MM.1S (cell line): ENCODE results near the gene CD4.

Experiments used
- DNase-seq: peaks from one replicate; pipeline ENCODE4 v3.0.0-alpha.2; 2015
- H2AFZ ChIP-seq: fragments of 300-600 bp; sonication (generic); 2 replicates; pipeline ENCODE4 v1.6.0; 2016; ENCODE audit warnings: antibody characterized with exemption, low read length
- H3F3A ChIP-seq: fragments of 300-600 bp; sonication (generic); 2 replicates; pipeline ENCODE4 v1.6.1; 2016; ENCODE audit warnings: mild to moderate bottlenecking, antibody characterized with exemption, low read length, moderate library complexity, mixed read lengths; ENCODE audit not compliant: insufficient read depth
- H3K27ac ChIP-seq: fragments of 300-600 bp; sonication (generic); 2 replicates; pipeline ENCODE4 v1.5.1; 2016; ENCODE audit warnings: mild to moderate bottlenecking, low read length
- H3K27me3 ChIP-seq: fragments of 300-600 bp; sonication (generic); replicated peaks from 2 replicates; pipeline ENCODE4 v1.6.0; 2016; ENCODE audit warnings: low read length; ENCODE audit not compliant: insufficient read depth
- H3K36me3 ChIP-seq: fragments of 300-600 bp; sonication (generic); replicated peaks from 2 replicates; pipeline ENCODE4 v1.6.1; 2016; ENCODE audit warnings: mild to moderate bottlenecking, low read length, mixed read lengths; ENCODE audit not compliant: insufficient read depth
- H3K4me1 ChIP-seq: fragments of 300-600 bp; sonication (generic); 2 replicates; pipeline ENCODE4 v1.6.1; 2016; ENCODE audit warnings: low read length, mixed read lengths
- H3K4me2 ChIP-seq: fragments of 300-600 bp; sonication (generic); 2 replicates; pipeline ENCODE4 v1.6.0; 2016; ENCODE audit warnings: low read depth, low read length
- H3K4me3 ChIP-seq: fragments of 300-600 bp; sonication (generic); 2 replicates; pipeline ENCODE4 v1.5.1; 2016; ENCODE audit warnings: low read length, mixed read lengths
- H3K79me2 ChIP-seq: fragments of 300-600 bp; sonication (generic); 2 replicates; pipeline ENCODE4 v1.6.1; 2016; ENCODE audit warnings: mixed run types, low read length, mixed read lengths
- H3K9ac ChIP-seq: fragments of 300-600 bp; sonication (generic); 2 replicates; pipeline ENCODE4 v1.6.1; 2016; ENCODE audit warnings: low read length, mixed read lengths
- H3K9me2 ChIP-seq: fragments of 300-600 bp; sonication (generic); replicated peaks from 2 replicates; pipeline ENCODE4 v1.6.1; 2016; ENCODE audit warnings: mild to moderate bottlenecking, low read length, mixed read lengths; ENCODE audit not compliant: insufficient read depth
- H3K9me3 ChIP-seq: fragments of 300-600 bp; sonication (generic); replicated peaks from 2 replicates; pipeline ENCODE4 v1.6.1; 2016; ENCODE audit warnings: mild to moderate bottlenecking, low read length, mixed read lengths; ENCODE audit not compliant: insufficient read depth
- H4K20me1 ChIP-seq: fragments of 300-600 bp; sonication (generic); 2 replicates; pipeline ENCODE4 v1.6.1; 2016; ENCODE audit warnings: mild to moderate bottlenecking, low read length, moderate library complexity, mixed read lengths; ENCODE audit not compliant: insufficient read depth
- EZH2 ChIP-seq: fragments of 300-600 bp; sonication (generic); optimal IDR thresholded peaks from 2 replicates; pipeline ENCODE3; 2017; ENCODE audit warnings: low read depth, mild to moderate bottlenecking, antibody characterized with exemption, low read length, mixed read lengths
- EZH2phosphoT487 ChIP-seq: fragments of 300-600 bp; sonication (generic); IDR thresholded peaks from 2 replicates; pipeline ENCODE4 v1.6.1; 2018; ENCODE audit warnings: antibody characterized with exemption, low read length
- TF ChIP-seq, protein P1 (sequence below): fragments of 300-600 bp; sonication (generic); IDR thresholded peaks from 2 replicates; pipeline ENCODE4 v1.5.1; 2016; ENCODE audit warnings: antibody characterized with exemption, low read length, mixed read lengths

The CD4 gene

DNA sequence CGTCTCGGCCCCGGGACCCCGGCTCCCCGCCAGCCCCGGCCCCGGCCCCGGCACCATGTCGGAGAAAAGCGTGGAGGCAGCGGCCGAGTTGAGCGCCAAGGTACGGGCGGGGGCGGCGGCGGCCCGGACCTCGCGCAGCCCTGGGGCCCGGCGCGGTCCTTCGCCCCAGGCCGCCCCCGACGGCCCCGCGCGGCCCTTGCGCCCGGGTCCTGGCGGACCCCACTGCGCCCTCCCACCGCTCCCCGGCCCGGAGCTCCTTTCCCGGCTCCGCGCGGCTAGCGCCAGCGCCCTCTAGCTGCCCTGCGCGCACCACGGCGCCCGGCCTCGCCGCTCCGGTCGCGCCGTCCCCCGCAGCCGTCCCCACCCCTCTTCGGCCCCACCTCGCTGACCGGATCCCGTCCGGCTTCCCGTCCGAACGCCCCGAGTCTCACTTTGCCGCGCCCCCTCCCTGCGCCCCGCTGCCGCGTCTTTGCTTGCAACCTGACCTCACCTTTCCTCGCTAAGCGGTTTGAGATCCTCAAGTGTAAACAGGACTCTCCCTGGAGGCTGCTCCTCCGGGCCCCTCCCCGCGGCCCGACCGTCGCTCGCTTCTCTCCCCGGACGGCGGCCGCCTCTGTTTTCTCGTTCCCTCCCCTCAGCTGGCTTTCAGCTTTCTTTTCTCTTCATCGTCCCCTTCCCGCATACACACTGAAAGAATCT, 22.5 kb upstream of the CD4 start:
- Histone ChIP-seq H3K27ac (no peak overlapping the region), H2AFZ (peak overlapping the region; percentile 76), H3K27me3 (peaks cover 13% of the 10 kb centered on the region), H3K4me2 (peak overlapping the region; percentile 87), H3K4me1 (peaks cover 16% of the 10 kb centered on the region), H3K9me3 (no peaks in the 10 kb centered on the region), H3K4me3 (peak overlapping the region; percentile 61), H3K9me2 (no peaks in the 10 kb centered on the region), H3K79me2 (no peaks in the 10 kb centered on the region), H3F3A (peaks cover 13% of the 10 kb centered on the region; the same call in 1 of the 2 replicates), H3K36me3 (no peaks in the 10 kb centered on the region), H4K20me1 (no peaks in the 10 kb centered on the region), H3K9ac (peak overlapping the region; percentile 28; the same call in 1 of the 2 replicates)
- TF ChIP-seq EZH2phosphoT487, result no peak
- TF ChIP-seq, protein P1, sequence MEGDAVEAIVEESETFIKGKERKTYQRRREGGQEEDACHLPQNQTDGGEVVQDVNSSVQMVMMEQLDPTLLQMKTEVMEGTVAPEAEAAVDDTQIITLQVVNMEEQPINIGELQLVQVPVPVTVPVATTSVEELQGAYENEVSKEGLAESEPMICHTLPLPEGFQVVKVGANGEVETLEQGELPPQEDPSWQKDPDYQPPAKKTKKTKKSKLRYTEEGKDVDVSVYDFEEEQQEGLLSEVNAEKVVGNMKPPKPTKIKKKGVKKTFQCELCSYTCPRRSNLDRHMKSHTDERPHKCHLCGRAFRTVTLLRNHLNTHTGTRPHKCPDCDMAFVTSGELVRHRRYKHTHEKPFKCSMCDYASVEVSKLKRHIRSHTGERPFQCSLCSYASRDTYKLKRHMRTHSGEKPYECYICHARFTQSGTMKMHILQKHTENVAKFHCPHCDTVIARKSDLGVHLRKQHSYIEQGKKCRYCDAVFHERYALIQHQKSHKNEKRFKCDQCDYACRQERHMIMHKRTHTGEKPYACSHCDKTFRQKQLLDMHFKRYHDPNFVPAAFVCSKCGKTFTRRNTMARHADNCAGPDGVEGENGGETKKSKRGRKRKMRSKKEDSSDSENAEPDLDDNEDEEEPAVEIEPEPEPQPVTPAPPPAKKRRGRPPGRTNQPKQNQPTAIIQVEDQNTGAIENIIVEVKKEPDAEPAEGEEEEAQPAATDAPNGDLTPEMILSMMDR, result peak; percentile 58
- DNase-seq, result peak; percentile 69

DNA sequence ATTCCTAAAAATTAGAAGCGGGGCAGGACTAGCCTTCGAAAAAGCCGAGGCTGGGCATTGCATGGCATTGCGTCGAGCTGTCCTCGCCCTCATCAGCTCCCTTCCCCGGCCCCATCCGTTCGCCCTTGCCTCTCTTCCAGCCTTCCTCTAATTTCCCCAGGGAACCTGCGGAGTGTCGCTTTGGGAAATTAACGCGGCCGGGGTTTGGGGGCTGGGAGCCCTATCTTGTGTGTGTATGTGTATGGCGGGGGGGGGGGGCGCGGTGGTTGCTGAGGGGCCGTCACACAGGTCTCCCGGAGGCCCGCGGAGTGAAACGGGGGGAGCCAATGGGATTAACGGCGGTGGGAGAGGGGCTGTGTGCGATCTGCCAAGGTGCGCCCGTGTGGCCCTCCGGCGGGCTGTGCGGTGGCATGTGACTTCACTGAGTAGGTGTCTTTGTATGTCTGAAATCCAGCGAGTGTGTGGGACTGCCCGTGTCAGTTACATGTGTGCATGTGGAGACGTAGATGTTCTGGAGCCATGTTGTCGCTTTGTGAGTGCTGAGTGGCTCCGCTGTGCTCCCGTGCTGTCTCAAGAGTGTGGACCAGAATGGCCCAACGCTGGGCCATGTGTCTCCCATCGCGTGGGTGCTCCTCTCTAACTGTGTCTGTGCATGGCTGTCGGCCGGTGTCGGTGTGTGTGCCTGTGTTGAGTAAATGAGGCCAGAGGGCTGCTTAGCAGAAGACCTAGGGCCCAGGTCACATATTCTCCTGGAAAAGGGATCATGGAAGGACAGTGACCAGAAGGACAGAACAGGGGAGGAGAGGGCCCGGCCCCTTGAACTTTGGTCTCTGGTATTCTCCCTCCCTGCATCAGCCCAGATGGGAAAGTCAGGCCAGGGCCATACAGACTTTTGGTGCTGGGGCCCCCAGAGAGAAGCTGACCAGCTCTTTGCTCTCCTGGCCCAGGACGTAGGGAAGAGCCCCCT, 21.7 kb upstream of the CD4 start:
- Histone ChIP-seq H3K4me2 (peak overlapping the region; percentile 87), H3K27me3 (peaks cover 13% of the 10 kb centered on the region), H3F3A (peaks cover 15% of the 10 kb centered on the region; the same call in 1 of the 2 replicates), H3K36me3 (no peaks in the 10 kb centered on the region), H3K9me3 (no peaks in the 10 kb centered on the region), H3K27ac (no peak overlapping the region), H3K9ac (peak overlapping the region; percentile 28; the same call in 1 of the 2 replicates), H3K9me2 (no peaks in the 10 kb centered on the region), H3K4me1 (peaks cover 16% of the 10 kb centered on the region), H4K20me1 (no peaks in the 10 kb centered on the region), H3K4me3 (peak overlapping the region; percentile 61), H3K79me2 (no peaks in the 10 kb centered on the region), H2AFZ (peak overlapping the region; percentile 76)
- no peak for DNase-seq
- TF ChIP-seq, protein P1, result no peak
- TF ChIP-seq EZH2phosphoT487, result no peak
- no peak for TF ChIP-seq EZH2

DNA sequence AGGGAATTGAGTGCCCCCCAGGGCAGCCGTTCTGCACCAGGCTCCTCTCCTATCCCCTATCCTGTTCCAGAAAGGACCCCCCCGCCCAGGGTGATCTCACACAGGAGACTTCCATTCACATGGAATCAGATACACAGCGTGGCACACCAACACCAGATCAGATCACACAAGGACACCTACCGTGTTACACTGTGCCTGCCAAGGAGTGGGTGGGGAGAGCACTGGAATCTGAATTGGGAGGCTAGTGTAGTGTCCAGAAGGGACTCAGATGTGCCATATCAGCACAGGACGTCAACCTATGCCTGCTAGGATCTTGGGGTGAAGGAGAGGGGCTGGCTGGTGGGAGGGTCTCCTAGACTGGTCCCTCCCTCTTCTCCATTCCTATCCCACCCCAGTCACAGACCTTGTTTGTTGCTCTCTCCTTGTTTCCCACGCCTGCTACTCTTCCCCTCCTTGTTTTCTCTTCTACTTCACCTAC, 20.9 kb upstream of the CD4 start:
- no peaks in the 10 kb centered on the region for H3K79me2 ChIP-seq
- H3K27me3 ChIP-seq, result peaks cover 13% of the 10 kb centered on the region
- no peak overlapping the region for H3K9ac ChIP-seq
- H3K36me3 ChIP-seq, result no peaks in the 10 kb centered on the region
- H3K9me3 ChIP-seq, result no peaks in the 10 kb centered on the region
- H3K4me2 ChIP-seq, result no peak overlapping the region
- no peaks in the 10 kb centered on the region for H3K9me2 ChIP-seq
- no peaks in the 10 kb centered on the region for H4K20me1 ChIP-seq
- no peak for TF ChIP-seq EZH2
- no peak for TF ChIP-seq EZH2phosphoT487
- TF ChIP-seq, protein P1, result no peak
- no peak overlapping the region for H3K27ac ChIP-seq
- peaks cover 15% of the 10 kb centered on the region for H3K4me1 ChIP-seq
- DNase-seq, result no peak
- H2AFZ ChIP-seq, result no peak overlapping the region
- no peak overlapping the region for H3K4me3 ChIP-seq
- peaks cover 15% of the 10 kb centered on the region; the same call in 1 of the 2 replicates for H3F3A ChIP-seq
